GM19025 (cell line): ENCODE results near the gene C1QTNF4.
"Not testable (repeated sequence)": the region's sequence is repeated elsewhere in the genome, so short reads cannot be mapped to it uniquely, and the experiment has no call there.

Source experiments
- ATAC-seq: cut with Tn5 transposase; IDR thresholded peaks from one replicate; pipeline ENCODE4 v1.9.1; 2021; ENCODE audit warnings: mild to moderate bottlenecking, low read depth, moderate library complexity; ENCODE audit not compliant: unreplicated experiment

Gene C1QTNF4

GRCh38 chr11:47570651-47571356 is 23.4 kb downstream of the C1QTNF4 start:
- no peak for ATAC-seq

- no peak for ATAC-seq
These were observed 24.6 kb downstream of the C1QTNF4 start for GRCh38 chr11:47569646-47570045.

- ATAC-seq, result peak; percentile 2
These were observed 28.0 kb downstream of the C1QTNF4 start for GRCh38 chr11:47566149-47566698.

GRCh38 chr11:47565340-47566148 is 28.7 kb downstream of the C1QTNF4 start, which contains the start of gene PTPMT1:
Gene PTPMT1, plus strand, starts transcription at chr11:47565599. Its CDS starts 24 bp downstream, at chr11:47565623.
- ATAC-seq, result peak; percentile 88

- ATAC-seq, result no peak
These were observed 29.3 kb downstream of the C1QTNF4 start for GRCh38 chr11:47564933-47565339.

- not testable (repeated sequence) for ATAC-seq
These were observed 29.8 kb downstream of the C1QTNF4 start for GRCh38 chr11:47564366-47564765.

GRCh38 chr11:47562393-47562792 is 31.8 kb downstream of the C1QTNF4 start:
- not testable (repeated sequence) for ATAC-seq

GRCh38 chr11:47560426-47560825 is 33.8 kb downstream of the C1QTNF4 start:
- no peak for ATAC-seq

- ATAC-seq, result no peak
These were observed 35.5 kb downstream of the C1QTNF4 start for GRCh38 chr11:47558695-47559094.

- not testable (repeated sequence) for ATAC-seq
These were observed 37.2 kb downstream of the C1QTNF4 start for GRCh38 chr11:47557004-47557403.

GRCh38 chr11:47553406-47553743 is 40.8 kb downstream of the C1QTNF4 start:
- peak; percentile 23 for ATAC-seq

- peak; percentile 90 for ATAC-seq
These were observed 41.4 kb downstream of the C1QTNF4 start, which contains the start of gene CELF1 for GRCh38 chr11:47552566-47553405. Gene CELF1, minus strand, starts transcription at chr11:47553132. Its CDS starts 53,609 bp downstream, at chr11:47499523.

- ATAC-seq, result no peak
These were observed 42.1 kb downstream of the C1QTNF4 start for GRCh38 chr11:47552056-47552565.

GRCh38 chr11:47551086-47551485 is 43.1 kb downstream of the C1QTNF4 start:
- no peak for ATAC-seq

GRCh38 chr11:47550288-47551047 is 43.7 kb downstream of the C1QTNF4 start:
- ATAC-seq, result no peak

GRCh38 chr11:47546274-47546673 is 47.9 kb downstream of the C1QTNF4 start:
- ATAC-seq, result not testable (repeated sequence)

GRCh38 chr11:47545298-47545697 is 48.9 kb downstream of the C1QTNF4 start:
- no peak for ATAC-seq

GRCh38 chr11:47541070-47541469 is 53.1 kb downstream of the C1QTNF4 start:
- no peak for ATAC-seq

GRCh38 chr11:47539681-47540039 is 54.6 kb downstream of the C1QTNF4 start:
- no peak for ATAC-seq
